Posterior cingulate gyrus (tissue), 11 donors: Measurements from ENCODE around the gene DNAH2.
A peak's percentile ranks its signal among the peaks of the same experiment; 100 is the strongest.

ENCODE experiments used
- DNase-seq, 10 donors: peaks; one replicate each; pipeline versions ENCODE4 v3.0.0 to v3.0.0-alpha.2; 2020 to 2021; ENCODE audit warnings: mixed read lengths in 3 of 10
- intact Hi-C: fragments of 100-400 bp; cut with DNase I; formaldehyde crosslinking; loops from one replicate; pipeline ENCODE4 v1.15.1; 2023

The DNAH2 gene

GRCh38 chr17:7755095-7755890 lies 37.7 kb downstream of the DNAH2 start:
- DNase-seq, result peak in 1 of 10 donors; percentile 8
- intact Hi-C loops, result no loop called here

GRCh38 chr17:7756968-7757367 lies 39.4 kb downstream of the DNAH2 start:
- DNase-seq, result peak in 1 of 10 donors; percentile 9
- intact Hi-C loops, result no loop called here

DNA sequence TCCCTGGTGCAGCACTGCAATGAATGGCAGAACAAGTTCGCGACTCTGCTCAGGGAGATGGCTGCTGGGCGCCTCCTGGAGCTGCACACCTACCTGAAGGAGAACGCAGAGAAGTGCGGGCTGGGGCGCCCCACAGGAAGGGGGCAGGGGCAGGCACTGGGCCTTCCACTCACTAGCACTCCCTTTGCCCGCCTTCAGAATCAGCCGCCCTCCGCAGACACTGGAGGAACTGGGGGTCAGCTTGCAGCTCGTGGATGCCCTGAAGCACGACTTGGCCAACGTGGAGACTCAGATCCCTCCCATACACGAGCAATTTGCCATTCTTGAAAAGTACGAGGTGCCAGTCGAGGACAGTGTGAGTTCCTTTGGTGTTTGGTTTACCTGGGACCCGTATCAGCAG lies 46.4 kb downstream of the DNAH2 start:
- intact Hi-C loops, result no loop called here
- DNase-seq, result peak in 1 of 10 donors; percentile 65

DNA sequence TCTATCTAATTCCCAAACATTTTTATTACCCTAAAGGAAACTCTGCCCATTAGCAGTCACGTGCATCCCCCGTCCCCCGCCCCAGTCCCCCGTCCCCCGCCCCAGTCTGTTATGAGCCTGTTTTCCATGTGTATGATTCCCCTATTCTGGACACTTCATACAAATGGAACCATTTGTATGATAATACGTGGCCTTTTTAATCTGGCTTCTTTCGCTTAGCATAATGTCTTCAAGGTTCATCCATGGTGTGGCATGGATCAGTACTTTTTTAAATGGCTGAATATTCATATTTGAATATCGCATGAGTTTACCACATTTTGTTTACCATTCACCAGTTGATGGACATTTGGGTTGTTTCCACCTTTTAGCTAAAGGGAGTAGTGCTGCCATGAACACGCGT lies 49.5 kb downstream of the DNAH2 start:
- no peak for DNase-seq
- intact Hi-C loops, result no loop called here

- peak in 2 of 10 donors; percentile 4 to 19 for DNase-seq
- intact Hi-C loops, result no loop called here
Measured at GRCh38 chr17:7767405-7768021, 50.0 kb downstream of the DNAH2 start.

- intact Hi-C loops, result no loop called here
- DNase-seq, result no peak
Measured at GRCh38 chr17:7769854-7770253, 52.3 kb downstream of the DNAH2 start.

GRCh38 chr17:7774055-7774521 lies 56.5 kb downstream of the DNAH2 start:
- intact Hi-C loops, result no loop called here
- no peak for DNase-seq

DNA sequence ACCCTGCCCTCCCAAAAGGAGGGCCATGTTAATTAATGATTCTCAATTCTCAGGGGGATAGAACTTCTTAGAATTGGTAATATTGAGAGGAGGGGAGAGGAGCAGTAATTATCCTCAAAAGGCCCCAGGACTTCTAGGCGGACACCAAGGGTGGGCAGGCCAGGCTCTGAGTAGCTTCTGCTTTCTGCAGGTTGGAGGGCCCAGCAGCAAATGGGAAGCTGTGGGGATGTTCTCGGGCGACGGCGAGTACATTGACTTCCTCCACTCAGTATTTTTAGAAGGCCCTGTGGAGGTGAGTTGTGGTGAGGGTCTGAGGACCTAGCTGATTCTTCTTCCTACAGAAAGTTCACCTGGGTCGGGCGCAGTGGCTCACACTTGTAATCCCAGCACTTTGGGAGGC lies 57.5 kb downstream of the DNAH2 start:
- intact Hi-C loops, result no loop called here
- DNase-seq, result peak in 1 of 10 donors; percentile 46

- intact Hi-C loops, result no loop called here
- DNase-seq, result peak in 1 of 10 donors; percentile 4
Measured at GRCh38 chr17:7777017-7777416, 59.5 kb downstream of the DNAH2 start.

GRCh38 chr17:7780736-7781135 lies 63.2 kb downstream of the DNAH2 start:
- peak in 2 of 10 donors; percentile 71 to 72 for DNase-seq

DNA sequence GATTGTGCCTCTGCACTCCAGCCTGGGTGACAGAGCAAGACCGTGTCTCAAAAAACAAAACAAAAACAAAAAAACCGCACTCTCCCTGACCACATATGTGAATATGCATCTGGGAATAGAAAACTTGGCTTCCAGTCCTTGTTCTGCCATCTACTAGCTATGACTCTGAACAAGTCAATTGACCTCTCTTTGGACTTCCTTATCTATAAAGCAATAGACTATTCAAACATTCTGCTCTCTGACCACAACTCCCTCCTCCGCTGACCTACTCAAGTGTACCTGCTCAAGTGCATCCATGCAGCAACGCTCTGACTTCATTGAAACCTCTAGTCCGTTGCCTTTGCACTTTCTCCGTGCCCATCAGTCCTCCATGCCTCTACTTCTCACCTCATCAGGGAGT lies 63.9 kb downstream of the DNAH2 start:
- intact Hi-C loops, result no loop called here

More at GRCh38 chr17:7780736-7781135, 63.2 kb downstream of the DNAH2 start:
- intact Hi-C loops, result no loop called here

DNA sequence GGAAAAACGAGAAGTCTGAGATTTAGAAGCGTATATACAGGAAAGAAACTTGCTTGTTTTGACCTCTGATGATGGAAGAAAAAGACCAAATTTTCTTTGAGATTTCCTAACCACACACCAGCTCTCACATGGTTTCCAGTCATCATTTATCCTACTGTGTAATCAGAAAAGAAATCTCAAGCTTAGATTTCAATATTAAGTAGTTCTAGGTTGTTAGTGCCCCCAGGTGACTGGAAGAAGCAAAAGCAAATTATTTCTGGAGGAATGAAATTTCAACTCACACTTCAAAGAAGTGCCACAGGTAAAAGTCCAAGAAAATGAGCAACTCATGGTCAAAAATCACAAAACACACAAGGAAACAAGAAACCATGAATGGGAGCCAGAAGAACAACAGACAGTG lies 64.7 kb downstream of the DNAH2 start:
- no peak for DNase-seq
- intact Hi-C loops, result no loop called here

More for the DNA sequence above, 63.9 kb downstream of the DNAH2 start:
- DNase-seq, result peak in 2 of 10 donors; percentile 2 to 27

GRCh38 chr17:7786866-7787265 lies 69.3 kb downstream of the DNAH2 start:
- DNase-seq, result peak in 1 of 10 donors; percentile 78
- intact Hi-C loops, result no loop called here

DNA sequence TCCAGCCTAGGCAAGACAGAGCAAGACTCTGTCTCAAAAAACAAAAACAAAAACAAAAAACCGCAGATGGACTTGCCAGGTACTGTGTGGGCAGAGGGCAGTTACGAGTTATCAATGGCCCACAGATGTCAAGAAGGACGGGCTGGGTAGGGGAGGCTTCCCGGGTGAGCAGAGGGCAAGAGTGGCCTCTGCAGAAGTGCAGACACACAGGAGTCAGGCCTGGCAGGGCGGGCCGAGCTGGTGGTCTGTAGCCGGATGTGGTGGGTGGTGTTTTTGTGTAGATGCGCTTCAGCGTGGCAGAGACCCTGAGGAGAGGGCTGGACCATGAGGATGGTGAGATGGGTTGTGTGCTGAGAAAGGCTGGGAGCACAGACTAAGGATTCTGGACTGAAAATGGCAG lies 71.6 kb downstream of the DNAH2 start:
- peak in 1 of 10 donors; percentile 41 for DNase-seq
- intact Hi-C loops, result no loop called here

- no peak for DNase-seq
- intact Hi-C loops, result no loop called here
Measured at GRCh38 chr17:7790150-7790549, 72.6 kb downstream of the DNAH2 start.

DNA sequence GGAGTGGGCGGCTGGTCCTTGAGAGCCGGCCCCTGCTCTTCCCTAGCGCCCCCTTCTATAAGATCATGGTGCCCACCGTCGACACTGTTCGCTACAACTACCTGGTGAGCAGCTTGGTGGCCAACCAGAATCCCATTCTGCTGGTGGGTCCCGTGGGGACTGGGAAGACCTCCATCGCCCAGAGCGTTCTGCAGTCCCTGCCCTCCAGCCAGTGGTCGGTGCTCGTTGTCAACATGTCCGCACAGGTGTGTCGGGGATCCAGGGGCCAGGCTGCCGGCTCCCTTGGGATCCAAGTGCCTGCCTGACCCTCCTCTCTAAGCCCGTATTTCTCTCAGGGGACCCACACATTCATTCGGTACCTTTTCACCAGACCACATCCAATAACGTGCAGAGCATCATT lies 75.1 kb downstream of the DNAH2 start:
- intact Hi-C loops, result no loop called here

GRCh38 chr17:7794075-7794663 lies 76.6 kb downstream of the DNAH2 start:
- peak in 1 of 10 donors; percentile 53 for DNase-seq
- intact Hi-C loops, result no loop called here

More for the DNA sequence above, 75.1 kb downstream of the DNAH2 start:
- peak in 1 of 10 donors; percentile 78 for DNase-seq

GRCh38 chr17:7797976-7798375 lies 80.4 kb downstream of the DNAH2 start:
- peak in 1 of 10 donors; percentile 55 for DNase-seq
- intact Hi-C loops, result no loop called here

GRCh38 chr17:7798839-7799238 lies 81.3 kb downstream of the DNAH2 start:
- intact Hi-C loops, result no loop called here
- DNase-seq, result peak in 1 of 10 donors; percentile 49

GRCh38 chr17:7803981-7804380 lies 86.4 kb downstream of the DNAH2 start:
- intact Hi-C loops, result no loop called here

DNA sequence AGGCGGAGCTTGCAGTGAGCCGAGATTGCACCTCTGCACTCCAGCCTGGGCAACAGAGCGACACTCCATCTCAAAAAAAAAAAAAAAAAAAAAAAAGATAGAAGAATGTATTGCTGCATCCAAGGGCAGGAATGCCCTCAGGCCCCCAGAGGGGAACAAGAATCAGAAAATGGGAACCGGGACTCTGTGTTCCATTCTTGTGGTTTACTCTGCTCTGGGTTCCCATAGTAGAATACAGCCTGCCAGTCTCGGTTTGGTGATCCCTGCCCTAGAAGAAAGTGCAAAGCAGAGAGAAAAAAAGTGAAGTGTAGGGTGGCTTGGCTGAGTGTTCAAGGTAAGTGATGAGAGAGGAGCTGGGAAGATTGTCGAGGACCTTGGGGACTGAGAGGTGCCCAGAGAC lies 89.0 kb downstream of the DNAH2 start:
- no peak for DNase-seq
- intact Hi-C loops, result no loop called here

More at GRCh38 chr17:7803981-7804380, 86.4 kb downstream of the DNAH2 start:
- DNase-seq, result no peak
